ENCODE results near the gene ITFG1.

GRCh38 chr16:47299587-47299986, 161.3 kb downstream of the ITFG1 start:
- TF ChIP-seq, protein P1, sequence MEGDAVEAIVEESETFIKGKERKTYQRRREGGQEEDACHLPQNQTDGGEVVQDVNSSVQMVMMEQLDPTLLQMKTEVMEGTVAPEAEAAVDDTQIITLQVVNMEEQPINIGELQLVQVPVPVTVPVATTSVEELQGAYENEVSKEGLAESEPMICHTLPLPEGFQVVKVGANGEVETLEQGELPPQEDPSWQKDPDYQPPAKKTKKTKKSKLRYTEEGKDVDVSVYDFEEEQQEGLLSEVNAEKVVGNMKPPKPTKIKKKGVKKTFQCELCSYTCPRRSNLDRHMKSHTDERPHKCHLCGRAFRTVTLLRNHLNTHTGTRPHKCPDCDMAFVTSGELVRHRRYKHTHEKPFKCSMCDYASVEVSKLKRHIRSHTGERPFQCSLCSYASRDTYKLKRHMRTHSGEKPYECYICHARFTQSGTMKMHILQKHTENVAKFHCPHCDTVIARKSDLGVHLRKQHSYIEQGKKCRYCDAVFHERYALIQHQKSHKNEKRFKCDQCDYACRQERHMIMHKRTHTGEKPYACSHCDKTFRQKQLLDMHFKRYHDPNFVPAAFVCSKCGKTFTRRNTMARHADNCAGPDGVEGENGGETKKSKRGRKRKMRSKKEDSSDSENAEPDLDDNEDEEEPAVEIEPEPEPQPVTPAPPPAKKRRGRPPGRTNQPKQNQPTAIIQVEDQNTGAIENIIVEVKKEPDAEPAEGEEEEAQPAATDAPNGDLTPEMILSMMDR (IDR thresholded peaks at IDR 0.05): no peak
- no peak for TF ChIP-seq EP300 (IDR thresholded peaks at IDR 0.05; ENCODE audit: low read depth)

Data from transverse colon (tissue), 3 donors.